Stimulated activated effector memory CD8-positive, alpha-beta T cell treated with anti-CD3 and anti-CD28 coated beads, Interleukin-12 subunit alpha, Interleukin-12 subunit beta, amount 100 ng/mL, for 72 hours (primary cell): Measurements from ENCODE around the gene ZNF747.

ENCODE experiments used
- ATAC-seq: fragments of 150-1000 bp; cut with Tn5 transposase; 2 replicates; pipeline ENCODE4 v1.10.0; 2021
- DNase-seq, 2 donors: peaks; one replicate each; pipeline ENCODE4 v3.0.0; 2021 to 2022; ENCODE audit warnings: low spot score in 2 of 2
- H3K27ac Mint-ChIP-seq: one replicate; pipeline ENCODE4 v1.8.0; 2022; ENCODE audit warnings: mild to moderate bottlenecking, mixed read lengths
- H3K36me3 Mint-ChIP-seq: one replicate; pipeline ENCODE4 v1.8.0; 2022; ENCODE audit warnings: mild to moderate bottlenecking, mixed read lengths
- H3K4me1 Mint-ChIP-seq: one replicate; pipeline ENCODE4 v1.8.0; 2022; ENCODE audit warnings: mixed read lengths
- H3K4me3 Mint-ChIP-seq: one replicate; pipeline ENCODE4 v1.8.0; 2022; ENCODE audit warnings: mild to moderate bottlenecking, mixed read lengths
- H3K9me3 Mint-ChIP-seq: one replicate; pipeline ENCODE4 v1.8.0; 2022; ENCODE audit warnings: mixed read lengths

The ZNF747 gene

GRCh38 chr16:30565526-30565925, 30.9 kb upstream of the ZNF747 start:
- DNase-seq = no peak
- peak overlapping the region; percentile 99 for H3K27ac Mint-ChIP-seq
- no peaks in the 10 kb centered on the region for H3K9me3 Mint-ChIP-seq
- peaks cover 46% of the 10 kb centered on the region for H3K4me1 Mint-ChIP-seq
- ATAC-seq = no peak
- peaks cover 8% of the 10 kb centered on the region for H3K36me3 Mint-ChIP-seq
- no peak overlapping the region for H3K4me3 Mint-ChIP-seq

GRCh38 chr16:30562021-30562420, 27.4 kb upstream of the ZNF747 start:
- peaks cover 37% of the 10 kb centered on the region for H3K4me1 Mint-ChIP-seq
- peak overlapping the region; percentile 94 for H3K27ac Mint-ChIP-seq
- peak overlapping the region; percentile 77 for H3K4me3 Mint-ChIP-seq
- H3K36me3 Mint-ChIP-seq = peaks cover 17% of the 10 kb centered on the region
- H3K9me3 Mint-ChIP-seq = no peaks in the 10 kb centered on the region
- no peak for ATAC-seq
- DNase-seq = no peak

GRCh38 chr16:30561089-30561816, 26.6 kb upstream of the ZNF747 start:
- H3K4me1 Mint-ChIP-seq = peaks cover 34% of the 10 kb centered on the region
- no peak for ATAC-seq
- no peak for DNase-seq
- peak overlapping the region; percentile 77 for H3K4me3 Mint-ChIP-seq
- H3K9me3 Mint-ChIP-seq = no peaks in the 10 kb centered on the region
- H3K27ac Mint-ChIP-seq = peak overlapping the region; percentile 94
- H3K36me3 Mint-ChIP-seq = peaks cover 25% of the 10 kb centered on the region

DNA sequence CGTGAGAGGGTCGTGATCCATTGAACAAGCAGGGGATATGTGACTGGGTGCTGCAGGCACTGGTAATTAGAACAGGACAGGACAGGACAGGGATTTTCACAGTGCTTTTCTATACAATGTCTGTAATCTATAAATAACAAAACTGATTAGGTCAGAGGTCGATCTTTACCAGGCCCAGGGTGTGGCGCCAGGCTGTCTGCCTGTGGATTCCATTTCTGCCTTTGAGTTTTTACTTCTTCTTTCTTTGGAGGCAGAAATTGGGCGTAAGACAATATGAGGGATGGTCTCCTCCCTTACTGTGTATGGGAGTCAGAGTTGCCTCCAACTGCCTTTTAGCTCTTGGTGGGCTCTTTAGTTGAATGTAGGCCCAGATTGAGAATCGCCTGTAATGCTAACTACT, 25.0 kb upstream of the ZNF747 start:
- ATAC-seq = no peak
- Mint-ChIP-seq H3K9me3 (no peaks in the 10 kb centered on the region), H3K4me1 (peaks cover 32% of the 10 kb centered on the region), H3K36me3 (peaks cover 41% of the 10 kb centered on the region), H3K27ac (peak overlapping the region; percentile 94), H3K4me3 (peak overlapping the region; percentile 84)
- no peak for DNase-seq

DNA sequence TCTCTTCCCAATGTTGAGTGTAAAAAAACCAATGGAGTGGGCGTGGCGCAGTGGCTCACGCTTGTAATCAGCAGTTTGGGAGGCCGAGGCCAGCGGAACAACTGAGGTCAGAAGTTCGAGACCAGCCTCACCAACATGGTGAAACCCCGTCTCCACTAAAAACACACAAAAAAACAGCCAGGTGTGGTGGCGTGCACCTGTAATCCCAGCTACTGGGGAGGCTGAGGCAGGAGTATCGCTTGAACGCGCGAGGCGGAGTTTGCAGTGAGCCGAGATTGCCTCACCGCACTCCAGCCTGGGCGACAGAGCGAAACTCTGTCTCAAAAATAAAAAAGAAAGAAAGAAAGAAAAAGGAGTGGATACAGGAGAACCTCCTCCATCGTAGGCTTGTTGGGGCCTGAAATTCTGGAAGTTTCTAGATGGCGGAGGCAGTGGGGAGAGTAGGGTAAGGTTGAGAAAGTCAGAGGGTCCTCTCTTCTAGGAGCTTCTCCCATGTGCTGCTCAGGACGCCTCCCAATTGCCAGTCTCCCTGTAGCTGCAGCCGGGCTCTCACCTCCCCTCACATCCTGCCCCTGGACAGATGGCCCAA, 24.2 kb upstream of the ZNF747 start:
- Mint-ChIP-seq H3K27ac (peak overlapping the region; percentile 94), H3K4me1 (peaks cover 39% of the 10 kb centered on the region), H3K36me3 (peaks cover 49% of the 10 kb centered on the region), H3K4me3 (peak overlapping the region; percentile 84), H3K9me3 (no peaks in the 10 kb centered on the region)
- no peak for DNase-seq
- ATAC-seq = no peak

GRCh38 chr16:30557957-30558788, 23.5 kb upstream of the ZNF747 start, which contains the start of gene ZNF764:
Gene ZNF764, minus strand, starts transcription at chr16:30558374. Its CDS starts 192 bp downstream, at chr16:30558182.
- Mint-ChIP-seq H3K36me3 (peaks cover 56% of the 10 kb centered on the region), H3K9me3 (no peaks in the 10 kb centered on the region), H3K4me1 (peaks cover 46% of the 10 kb centered on the region), H3K27ac (peak within 1 kb of the TSS; percentile 94), H3K4me3 (peak within 1 kb of the TSS; percentile 84)
- ATAC-seq = peak; percentile 96
- DNase-seq = peak; percentile 91 to 97

DNA sequence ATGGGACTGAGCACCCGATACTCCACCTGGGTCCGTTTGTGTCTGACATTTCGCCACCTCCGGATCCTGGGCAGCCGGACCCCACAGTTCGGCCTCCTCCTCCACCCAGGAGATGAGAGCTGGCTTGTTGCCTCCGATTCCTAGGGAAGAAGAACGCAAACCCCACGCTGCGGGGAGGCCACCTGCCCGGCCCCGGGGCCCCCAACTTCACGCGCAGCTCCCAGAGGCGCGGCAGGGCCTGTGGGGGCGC, 23.0 kb upstream of the ZNF747 start:
- ATAC-seq (no peak), DNase-seq (no peak)
- Mint-ChIP-seq H3K27ac (peak overlapping the region; percentile 94), H3K4me3 (peak overlapping the region; percentile 84), H3K4me1 (peaks cover 51% of the 10 kb centered on the region), H3K36me3 (peaks cover 61% of the 10 kb centered on the region), H3K9me3 (no peaks in the 10 kb centered on the region)

DNA sequence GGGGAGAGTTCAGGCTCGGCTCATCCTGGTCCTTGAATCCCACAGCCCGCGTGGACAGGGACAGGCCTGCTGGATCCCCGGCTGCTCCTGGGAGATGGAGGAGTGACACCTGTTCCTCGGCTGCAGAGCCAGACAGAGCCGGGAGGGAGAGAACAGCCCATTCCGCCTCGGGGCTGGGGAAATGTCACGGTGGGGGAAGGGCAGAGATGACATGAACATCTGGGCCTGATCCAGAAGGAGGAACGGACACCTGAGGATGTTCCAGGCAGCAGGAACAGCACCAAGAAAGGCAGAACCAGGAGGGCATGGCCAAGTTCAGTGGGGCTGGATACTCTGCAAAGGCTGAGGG, 21.4 kb upstream of the ZNF747 start:
- H3K36me3 Mint-ChIP-seq = peaks cover 70% of the 10 kb centered on the region
- peaks cover 59% of the 10 kb centered on the region for H3K4me1 Mint-ChIP-seq
- H3K27ac Mint-ChIP-seq = peak overlapping the region; percentile 73
- peak overlapping the region; percentile 84 for H3K4me3 Mint-ChIP-seq
- no peaks in the 10 kb centered on the region for H3K9me3 Mint-ChIP-seq
- DNase-seq (no peak), ATAC-seq (no peak)

GRCh38 chr16:30555315-30556124, 20.9 kb upstream of the ZNF747 start:
- Mint-ChIP-seq H3K9me3 (no peaks in the 10 kb centered on the region), H3K27ac (peak overlapping the region; percentile 73), H3K4me3 (peak overlapping the region; percentile 84), H3K4me1 (peaks cover 57% of the 10 kb centered on the region), H3K36me3 (peaks cover 69% of the 10 kb centered on the region)
- no peak for DNase-seq
- no peak for ATAC-seq

DNA sequence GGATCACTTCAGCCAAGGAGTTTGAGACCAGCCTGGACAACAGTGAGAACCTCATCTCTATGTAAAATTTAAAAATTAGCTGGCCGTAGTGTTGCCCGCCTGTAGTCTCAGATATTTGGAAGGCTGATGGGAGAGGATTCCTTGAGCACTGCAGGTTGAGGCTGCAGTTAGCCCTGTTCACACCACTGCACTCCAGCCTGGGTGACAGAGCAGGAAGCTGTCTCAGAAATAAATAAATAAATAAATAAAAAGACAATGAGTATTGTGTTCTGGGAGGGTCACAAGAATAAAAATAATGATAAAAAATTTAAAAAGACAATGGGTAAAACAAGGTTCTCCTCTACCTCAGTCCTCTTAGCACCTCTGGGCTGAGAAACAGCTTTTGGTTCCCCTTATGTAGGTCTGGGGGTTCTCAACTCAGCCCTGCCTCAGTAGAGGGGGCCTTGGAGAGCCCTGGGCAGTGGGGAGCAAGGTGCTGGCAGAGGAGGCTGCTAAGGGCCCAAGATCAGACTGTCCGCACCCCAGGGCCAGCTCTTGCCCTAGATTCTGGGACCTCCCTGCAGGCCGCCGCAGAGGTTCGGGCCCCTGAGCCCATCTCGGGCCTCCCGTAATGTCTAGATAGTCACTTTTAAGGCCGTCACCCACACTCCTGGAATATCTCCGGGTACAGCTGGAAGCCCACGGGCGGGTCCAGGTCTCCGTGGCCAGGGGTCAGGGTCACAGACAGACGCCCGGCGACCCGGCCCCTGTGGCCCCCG, 20.1 kb upstream of the ZNF747 start:
- Mint-ChIP-seq H3K4me1 (peaks cover 57% of the 10 kb centered on the region), H3K9me3 (no peaks in the 10 kb centered on the region), H3K4me3 (no peak overlapping the region), H3K36me3 (peaks cover 69% of the 10 kb centered on the region), H3K27ac (peak overlapping the region; percentile 97)
- DNase-seq (no peak), ATAC-seq (no peak)

- H3K4me1 Mint-ChIP-seq = peaks cover 57% of the 10 kb centered on the region
- H3K9me3 Mint-ChIP-seq = no peaks in the 10 kb centered on the region
- H3K4me3 Mint-ChIP-seq = no peak overlapping the region
- ATAC-seq (no peak), DNase-seq (no peak)
- H3K27ac Mint-ChIP-seq = peak overlapping the region; percentile 97
- H3K36me3 Mint-ChIP-seq = peaks cover 64% of the 10 kb centered on the region
Observed at GRCh38 chr16:30553393-30553899, 18.8 kb upstream of the ZNF747 start.

GRCh38 chr16:30552956-30553355, 18.3 kb upstream of the ZNF747 start:
- Mint-ChIP-seq H3K4me1 (peaks cover 61% of the 10 kb centered on the region), H3K4me3 (peak overlapping the region; percentile 68), H3K27ac (peak overlapping the region; percentile 97), H3K9me3 (no peaks in the 10 kb centered on the region), H3K36me3 (peaks cover 59% of the 10 kb centered on the region)
- ATAC-seq (no peak), DNase-seq (no peak)

DNA sequence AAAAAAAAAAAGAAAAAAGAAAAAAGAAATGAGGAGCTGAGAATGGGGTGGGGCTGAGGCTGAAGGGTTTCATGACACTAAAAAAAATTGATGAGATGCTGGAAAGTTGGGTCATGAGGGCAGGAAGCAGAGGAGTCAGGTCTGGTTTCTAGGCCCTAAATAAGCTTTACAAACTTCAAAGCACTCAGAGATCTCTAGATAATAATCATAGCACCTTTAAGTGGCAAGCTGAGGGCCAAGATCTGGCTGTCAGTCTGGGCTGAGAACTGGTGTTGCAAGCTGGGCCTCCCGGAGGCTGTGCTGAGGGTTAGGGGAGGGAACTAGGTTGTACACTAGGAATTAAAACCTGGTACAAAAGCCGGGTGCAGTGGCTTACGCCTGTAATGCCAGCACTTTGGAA, 17.1 kb upstream of the ZNF747 start:
- Mint-ChIP-seq H3K27ac (peak overlapping the region; percentile 97), H3K4me3 (peak overlapping the region; percentile 68), H3K36me3 (peaks cover 57% of the 10 kb centered on the region), H3K4me1 (peaks cover 65% of the 10 kb centered on the region), H3K9me3 (no peaks in the 10 kb centered on the region)
- ATAC-seq (peak; percentile 86), DNase-seq (peak in 1 of 2 donors; percentile 68)

GRCh38 chr16:30548416-30549253, 14.0 kb upstream of the ZNF747 start:
- H3K27ac Mint-ChIP-seq = peak overlapping the region; percentile 60
- ATAC-seq (no peak), DNase-seq (no peak)
- H3K4me3 Mint-ChIP-seq = no peak overlapping the region
- no peaks in the 10 kb centered on the region for H3K9me3 Mint-ChIP-seq
- H3K36me3 Mint-ChIP-seq = peaks cover 26% of the 10 kb centered on the region
- peaks cover 58% of the 10 kb centered on the region for H3K4me1 Mint-ChIP-seq
